Measurements from ENCODE around the gene IDH3A. TPM values are rescaled to one million over a fixed set of nuclear protein-coding genes. Genes with fewer than 3 reads are reported as not detected.

IDH3A gene
- total RNA-seq, 1 experiment from 2014 or later: 115 TPM

DNA sequence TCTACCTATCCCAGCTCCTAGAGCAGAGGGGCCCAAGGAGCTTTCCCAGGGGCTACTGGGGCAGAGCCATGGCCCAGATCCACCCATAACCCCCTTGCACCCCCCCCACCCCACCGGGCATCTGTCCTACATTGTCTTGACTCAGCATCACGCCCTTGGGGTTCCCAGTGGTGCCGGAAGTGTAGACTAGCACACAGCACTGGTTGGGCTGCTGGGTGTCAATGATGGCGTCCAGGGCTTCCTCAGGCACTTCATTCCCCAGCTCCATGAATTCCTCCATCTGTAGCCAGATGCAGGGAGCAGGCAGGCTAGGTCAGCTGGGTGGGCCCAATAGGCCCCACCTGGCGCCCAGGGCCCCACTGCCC, 33.2 kb downstream of the IDH3A start:
- intact Hi-C loops (cut with micrococcal nuclease): no loop called here
- H3K27me3 ChIP-seq (ENCODE audit: insufficient read depth, low read length): no peaks in the 10 kb centered on the region
- H3K36me3 ChIP-seq (ENCODE audit: control insufficient read depth in 1 of 2, insufficient read depth in 2 of 2, low read length in 2 of 2): no peaks in the 10 kb centered on the region
- BruUV-seq (replicated peaks): no TSS peak
- ChIA-PET POLR2A (no interaction called here), RAD21 (ENCODE audit: low non-redundant PET in 1 of 2, low total read pairs in 2 of 2, uncharacterized antibody in 2 of 2, unreplicated experiment in 2 of 2) (no interaction called here), CTCF (no interaction called here)
- no peaks in the 10 kb centered on the region for H3K79me2 ChIP-seq (ENCODE audit: insufficient read depth, low read length)
- no peak overlapping the region for H3K4me3 ChIP-seq (replicated peaks in 1 of 2; ENCODE audit: low read depth in 1 of 2, low read length in 2 of 2)
- no peak overlapping the region for H3K27ac ChIP-seq (ENCODE audit: low read depth, low read length)
- H3K4me1 ChIP-seq (ENCODE audit: control insufficient read depth in 1 of 2, insufficient read depth in 2 of 2, low read length in 2 of 2): no peaks in the 10 kb centered on the region
- H4K20me1 ChIP-seq (ENCODE audit: insufficient read depth): no peaks in the 10 kb centered on the region
- H3K9ac ChIP-seq (ENCODE audit: low read length): no peak overlapping the region
- ATAC-seq: no peak
- no peaks in the 10 kb centered on the region for H3K9me3 ChIP-seq (ENCODE audit: control insufficient read depth in 1 of 2, insufficient read depth in 1 of 2, low read depth in 1 of 2, low read length in 2 of 2)
- no peak overlapping the region for H3K4me2 ChIP-seq (ENCODE audit: low read length)
- no peak for DNase-seq (ENCODE audit: low read depth, low spot score)
- TF ChIP-seq, protein P1, sequence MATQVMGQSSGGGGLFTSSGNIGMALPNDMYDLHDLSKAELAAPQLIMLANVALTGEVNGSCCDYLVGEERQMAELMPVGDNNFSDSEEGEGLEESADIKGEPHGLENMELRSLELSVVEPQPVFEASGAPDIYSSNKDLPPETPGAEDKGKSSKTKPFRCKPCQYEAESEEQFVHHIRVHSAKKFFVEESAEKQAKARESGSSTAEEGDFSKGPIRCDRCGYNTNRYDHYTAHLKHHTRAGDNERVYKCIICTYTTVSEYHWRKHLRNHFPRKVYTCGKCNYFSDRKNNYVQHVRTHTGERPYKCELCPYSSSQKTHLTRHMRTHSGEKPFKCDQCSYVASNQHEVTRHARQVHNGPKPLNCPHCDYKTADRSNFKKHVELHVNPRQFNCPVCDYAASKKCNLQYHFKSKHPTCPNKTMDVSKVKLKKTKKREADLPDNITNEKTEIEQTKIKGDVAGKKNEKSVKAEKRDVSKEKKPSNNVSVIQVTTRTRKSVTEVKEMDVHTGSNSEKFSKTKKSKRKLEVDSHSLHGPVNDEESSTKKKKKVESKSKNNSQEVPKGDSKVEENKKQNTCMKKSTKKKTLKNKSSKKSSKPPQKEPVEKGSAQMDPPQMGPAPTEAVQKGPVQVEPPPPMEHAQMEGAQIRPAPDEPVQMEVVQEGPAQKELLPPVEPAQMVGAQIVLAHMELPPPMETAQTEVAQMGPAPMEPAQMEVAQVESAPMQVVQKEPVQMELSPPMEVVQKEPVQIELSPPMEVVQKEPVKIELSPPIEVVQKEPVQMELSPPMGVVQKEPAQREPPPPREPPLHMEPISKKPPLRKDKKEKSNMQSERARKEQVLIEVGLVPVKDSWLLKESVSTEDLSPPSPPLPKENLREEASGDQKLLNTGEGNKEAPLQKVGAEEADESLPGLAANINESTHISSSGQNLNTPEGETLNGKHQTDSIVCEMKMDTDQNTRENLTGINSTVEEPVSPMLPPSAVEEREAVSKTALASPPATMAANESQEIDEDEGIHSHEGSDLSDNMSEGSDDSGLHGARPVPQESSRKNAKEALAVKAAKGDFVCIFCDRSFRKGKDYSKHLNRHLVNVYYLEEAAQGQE (IDR thresholded peaks at IDR 0.05; ENCODE audit: low read depth): no peak
- no peak overlapping the region for H2AFZ ChIP-seq (ENCODE audit: low read depth, low read length, poor library complexity, severe bottlenecking)
- no peaks in the 10 kb centered on the region for H3K9me2 ChIP-seq (ENCODE audit: insufficient read depth)

DNA sequence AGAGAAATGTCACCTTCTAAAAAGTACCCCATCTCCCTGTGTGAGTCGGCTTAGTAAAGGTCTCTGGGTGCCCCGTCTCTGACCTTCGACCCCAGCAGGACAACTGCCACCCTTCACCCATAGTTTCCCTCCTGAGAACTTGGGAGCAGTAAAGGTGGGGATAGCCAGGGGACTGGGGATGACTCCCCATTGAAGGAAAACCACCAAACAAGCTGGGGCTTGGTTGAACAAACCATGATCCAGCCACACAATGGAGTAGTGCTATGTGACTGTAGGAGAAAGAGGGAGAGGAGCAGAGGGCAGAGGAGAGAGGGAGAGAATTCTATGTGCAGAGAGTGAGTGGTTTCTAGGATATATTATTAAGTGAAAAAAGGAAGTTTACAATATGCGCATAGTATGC, 33.7 kb downstream of the IDH3A start:
- no TSS peak for BruUV-seq (replicated peaks)
- ChIA-PET CTCF (no interaction called here), RAD21 (ENCODE audit: low non-redundant PET in 1 of 2, low total read pairs in 2 of 2, uncharacterized antibody in 2 of 2, unreplicated experiment in 2 of 2) (no interaction called here), POLR2A (no interaction called here)
- Histone ChIP-seq H3K36me3 (ENCODE audit: control insufficient read depth in 1 of 2, insufficient read depth in 2 of 2, low read length in 2 of 2) (no peaks in the 10 kb centered on the region), H4K20me1 (ENCODE audit: insufficient read depth) (no peaks in the 10 kb centered on the region), H3K4me1 (ENCODE audit: control insufficient read depth in 1 of 2, insufficient read depth in 2 of 2, low read length in 2 of 2) (no peaks in the 10 kb centered on the region), H3K79me2 (ENCODE audit: insufficient read depth, low read length) (no peaks in the 10 kb centered on the region), H2AFZ (ENCODE audit: low read depth, low read length, poor library complexity, severe bottlenecking) (no peak overlapping the region), H3K9me3 (ENCODE audit: control insufficient read depth in 1 of 2, insufficient read depth in 1 of 2, low read depth in 1 of 2, low read length in 2 of 2) (no peaks in the 10 kb centered on the region), H3K4me3 (replicated peaks in 1 of 2; ENCODE audit: low read depth in 1 of 2, low read length in 2 of 2) (no peak overlapping the region), H3K9ac (ENCODE audit: low read length) (no peak overlapping the region), H3K9me2 (ENCODE audit: insufficient read depth) (no peaks in the 10 kb centered on the region), H3K27me3 (ENCODE audit: insufficient read depth, low read length) (no peaks in the 10 kb centered on the region), H3K27ac (ENCODE audit: low read depth, low read length) (no peak overlapping the region), H3K4me2 (ENCODE audit: low read length) (no peak overlapping the region)
- intact Hi-C loops (cut with micrococcal nuclease): no loop called here
- DNase-seq (ENCODE audit: low read depth, low spot score) (no peak), ATAC-seq (no peak)
- TF ChIP-seq, protein P2, sequence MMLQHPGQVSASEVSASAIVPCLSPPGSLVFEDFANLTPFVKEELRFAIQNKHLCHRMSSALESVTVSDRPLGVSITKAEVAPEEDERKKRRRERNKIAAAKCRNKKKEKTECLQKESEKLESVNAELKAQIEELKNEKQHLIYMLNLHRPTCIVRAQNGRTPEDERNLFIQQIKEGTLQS (IDR thresholded peaks at IDR 0.05): no peak
- TF ChIP-seq EZH2phosphoT487 (IDR thresholded peaks at IDR 0.05; ENCODE audit: borderline replicate concordance) (no peak), YY1 (IDR thresholded peaks at IDR 0.05; ENCODE audit: extremely low read depth, insufficient replicate concordance, low read depth, low read length) (no peak), EGR1 (IDR thresholded peaks at IDR 0.05; ENCODE audit: low read depth) (no peak), RAD21 (IDR thresholded peaks at IDR 0.05; ENCODE audit: low read depth) (no peak), FOSL1 (IDR thresholded peaks at IDR 0.05; ENCODE audit: low read depth) (no peak), JUND (IDR thresholded peaks at IDR 0.05) (no peak), CEBPB (IDR thresholded peaks at IDR 0.05; ENCODE audit: low read depth) (no peak), ELF1 (IDR thresholded peaks at IDR 0.05; ENCODE audit: borderline replicate concordance, low read depth) (no peak)
- TF ChIP-seq, protein P3, sequence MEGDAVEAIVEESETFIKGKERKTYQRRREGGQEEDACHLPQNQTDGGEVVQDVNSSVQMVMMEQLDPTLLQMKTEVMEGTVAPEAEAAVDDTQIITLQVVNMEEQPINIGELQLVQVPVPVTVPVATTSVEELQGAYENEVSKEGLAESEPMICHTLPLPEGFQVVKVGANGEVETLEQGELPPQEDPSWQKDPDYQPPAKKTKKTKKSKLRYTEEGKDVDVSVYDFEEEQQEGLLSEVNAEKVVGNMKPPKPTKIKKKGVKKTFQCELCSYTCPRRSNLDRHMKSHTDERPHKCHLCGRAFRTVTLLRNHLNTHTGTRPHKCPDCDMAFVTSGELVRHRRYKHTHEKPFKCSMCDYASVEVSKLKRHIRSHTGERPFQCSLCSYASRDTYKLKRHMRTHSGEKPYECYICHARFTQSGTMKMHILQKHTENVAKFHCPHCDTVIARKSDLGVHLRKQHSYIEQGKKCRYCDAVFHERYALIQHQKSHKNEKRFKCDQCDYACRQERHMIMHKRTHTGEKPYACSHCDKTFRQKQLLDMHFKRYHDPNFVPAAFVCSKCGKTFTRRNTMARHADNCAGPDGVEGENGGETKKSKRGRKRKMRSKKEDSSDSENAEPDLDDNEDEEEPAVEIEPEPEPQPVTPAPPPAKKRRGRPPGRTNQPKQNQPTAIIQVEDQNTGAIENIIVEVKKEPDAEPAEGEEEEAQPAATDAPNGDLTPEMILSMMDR (IDR thresholded peaks at IDR 0.05 in 2 of 3, conservative IDR thresholded peaks at IDR 0.05 in 1 of 3; ENCODE audit: borderline replicate concordance in 1 of 3, insufficient read depth in 1 of 3, low read depth in 2 of 3, low read length in 2 of 3): no peak
- TF ChIP-seq, protein P4, sequence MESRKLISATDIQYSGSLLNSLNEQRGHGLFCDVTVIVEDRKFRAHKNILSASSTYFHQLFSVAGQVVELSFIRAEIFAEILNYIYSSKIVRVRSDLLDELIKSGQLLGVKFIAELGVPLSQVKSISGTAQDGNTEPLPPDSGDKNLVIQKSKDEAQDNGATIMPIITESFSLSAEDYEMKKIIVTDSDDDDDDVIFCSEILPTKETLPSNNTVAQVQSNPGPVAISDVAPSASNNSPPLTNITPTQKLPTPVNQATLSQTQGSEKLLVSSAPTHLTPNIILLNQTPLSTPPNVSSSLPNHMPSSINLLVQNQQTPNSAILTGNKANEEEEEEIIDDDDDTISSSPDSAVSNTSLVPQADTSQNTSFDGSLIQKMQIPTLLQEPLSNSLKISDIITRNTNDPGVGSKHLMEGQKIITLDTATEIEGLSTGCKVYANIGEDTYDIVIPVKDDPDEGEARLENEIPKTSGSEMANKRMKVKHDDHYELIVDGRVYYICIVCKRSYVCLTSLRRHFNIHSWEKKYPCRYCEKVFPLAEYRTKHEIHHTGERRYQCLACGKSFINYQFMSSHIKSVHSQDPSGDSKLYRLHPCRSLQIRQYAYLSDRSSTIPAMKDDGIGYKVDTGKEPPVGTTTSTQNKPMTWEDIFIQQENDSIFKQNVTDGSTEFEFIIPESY (IDR thresholded peaks at IDR 0.05; ENCODE audit: extremely low read depth, insufficient replicate concordance, low read length): no peak
- TF ChIP-seq, protein P5, sequence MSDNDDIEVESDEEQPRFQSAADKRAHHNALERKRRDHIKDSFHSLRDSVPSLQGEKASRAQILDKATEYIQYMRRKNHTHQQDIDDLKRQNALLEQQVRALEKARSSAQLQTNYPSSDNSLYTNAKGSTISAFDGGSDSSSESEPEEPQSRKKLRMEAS (IDR thresholded peaks at IDR 0.05): no peak
